ENCODE data around the gene MTFR2. TPM values are rescaled to one million over a fixed set of nuclear protein-coding genes. Genes with fewer than 3 reads are reported as not detected.

Gene MTFR2
- total RNA-seq, 1 experiment from 2014 or later = 6.0 TPM

DNA sequence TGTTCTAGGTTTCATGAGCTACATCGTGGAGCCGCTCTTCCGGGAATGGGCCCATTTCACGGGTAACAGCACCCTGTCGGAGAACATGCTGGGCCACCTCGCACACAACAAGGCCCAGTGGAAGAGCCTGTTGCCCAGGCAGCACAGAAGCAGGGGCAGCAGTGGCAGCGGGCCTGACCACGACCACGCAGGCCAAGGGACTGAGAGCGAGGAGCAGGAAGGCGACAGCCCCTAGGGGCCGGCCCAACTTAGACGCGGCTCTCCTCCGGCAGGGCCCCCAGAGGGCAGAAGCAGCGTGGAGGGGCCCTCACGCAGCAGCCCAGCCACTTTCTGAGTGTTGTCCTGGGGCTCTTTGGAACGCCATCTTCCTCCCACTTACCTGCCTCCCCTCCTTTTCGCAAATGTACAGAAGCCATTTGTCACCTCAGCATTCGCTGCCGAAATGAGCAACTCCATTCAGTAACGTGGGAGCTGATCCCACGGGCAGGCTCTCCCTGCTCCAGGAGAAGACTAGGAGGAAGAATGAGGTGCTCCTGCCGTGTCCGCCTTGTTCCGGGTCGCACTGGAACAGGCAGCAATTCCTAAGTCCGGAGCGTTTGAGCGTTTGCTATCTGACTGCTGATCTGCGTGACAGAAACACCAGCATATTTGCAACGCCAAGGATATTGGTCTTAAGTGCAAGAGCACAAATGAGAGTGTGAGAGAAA is 58.4 kb downstream of the MTFR2 start:
- intact Hi-C loops (cut with micrococcal nuclease) = no loop called here
- TF ChIP-seq, protein P1, sequence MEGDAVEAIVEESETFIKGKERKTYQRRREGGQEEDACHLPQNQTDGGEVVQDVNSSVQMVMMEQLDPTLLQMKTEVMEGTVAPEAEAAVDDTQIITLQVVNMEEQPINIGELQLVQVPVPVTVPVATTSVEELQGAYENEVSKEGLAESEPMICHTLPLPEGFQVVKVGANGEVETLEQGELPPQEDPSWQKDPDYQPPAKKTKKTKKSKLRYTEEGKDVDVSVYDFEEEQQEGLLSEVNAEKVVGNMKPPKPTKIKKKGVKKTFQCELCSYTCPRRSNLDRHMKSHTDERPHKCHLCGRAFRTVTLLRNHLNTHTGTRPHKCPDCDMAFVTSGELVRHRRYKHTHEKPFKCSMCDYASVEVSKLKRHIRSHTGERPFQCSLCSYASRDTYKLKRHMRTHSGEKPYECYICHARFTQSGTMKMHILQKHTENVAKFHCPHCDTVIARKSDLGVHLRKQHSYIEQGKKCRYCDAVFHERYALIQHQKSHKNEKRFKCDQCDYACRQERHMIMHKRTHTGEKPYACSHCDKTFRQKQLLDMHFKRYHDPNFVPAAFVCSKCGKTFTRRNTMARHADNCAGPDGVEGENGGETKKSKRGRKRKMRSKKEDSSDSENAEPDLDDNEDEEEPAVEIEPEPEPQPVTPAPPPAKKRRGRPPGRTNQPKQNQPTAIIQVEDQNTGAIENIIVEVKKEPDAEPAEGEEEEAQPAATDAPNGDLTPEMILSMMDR (IDR thresholded peaks at IDR 0.05; ENCODE audit: unreplicated experiment) = no peak
- ChIA-PET POLR2A (no interaction called here), CTCF (no interaction called here)
- DNase-seq (ENCODE audit: unreplicated experiment) = no peak
- Mint-ChIP-seq H3K9me3 (ENCODE audit: unreplicated experiment) (no peaks in the 10 kb centered on the region), H3K27me3 (ENCODE audit: insufficient read depth, unreplicated experiment) (no peaks in the 10 kb centered on the region), H3K27ac (ENCODE audit: low read depth, unreplicated experiment) (no peak overlapping the region), H3K36me3 (ENCODE audit: insufficient read depth, unreplicated experiment) (peaks cover 12% of the 10 kb centered on the region), H3K4me1 (ENCODE audit: insufficient read depth, unreplicated experiment) (no peaks in the 10 kb centered on the region), H3K4me3 (ENCODE audit: unreplicated experiment) (no peak overlapping the region)
- BruUV-seq (replicated peaks) = no TSS peak

DNA sequence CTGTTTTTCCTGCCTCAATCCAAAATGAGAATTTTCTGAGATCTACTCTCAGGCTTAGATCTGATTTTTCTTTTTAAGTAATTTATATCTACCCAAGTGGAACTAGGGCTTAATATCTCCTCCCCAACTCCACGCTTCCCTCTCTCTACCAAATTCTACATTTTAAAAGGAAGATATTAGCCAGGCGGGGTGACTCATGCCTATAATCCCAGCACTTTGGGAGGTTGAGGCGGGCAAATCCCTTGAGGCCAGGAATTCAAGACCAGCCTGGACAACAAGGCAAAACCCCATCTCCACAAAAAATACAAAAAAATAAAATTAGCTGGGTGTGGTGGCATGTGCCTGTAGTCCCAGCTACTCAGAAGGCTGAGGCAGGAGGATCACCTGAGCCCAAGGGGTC is 61.0 kb downstream of the MTFR2 start:
- ChIA-PET CTCF (interaction anchor here (0.7 kb wide), 1 partner anchor 12 kb away, joined by 3 read pairs; no protein-coding TSS in a partner anchor), POLR2A (interaction anchor here (0.6 to 1.3 kb wide), 3 partner anchors 13 to 1946 kb away, joined by 3 read pairs; no protein-coding TSS in a partner anchor)
- Mint-ChIP-seq H3K27ac (ENCODE audit: low read depth, unreplicated experiment) (no peak overlapping the region), H3K9me3 (ENCODE audit: unreplicated experiment) (no peaks in the 10 kb centered on the region), H3K4me1 (ENCODE audit: insufficient read depth, unreplicated experiment) (no peaks in the 10 kb centered on the region), H3K4me3 (ENCODE audit: unreplicated experiment) (no peak overlapping the region), H3K27me3 (ENCODE audit: insufficient read depth, unreplicated experiment) (no peaks in the 10 kb centered on the region), H3K36me3 (ENCODE audit: insufficient read depth, unreplicated experiment) (peaks cover 12% of the 10 kb centered on the region)
- no TSS peak for BruUV-seq (replicated peaks)
- TF ChIP-seq, protein P1 (IDR thresholded peaks at IDR 0.05; ENCODE audit: unreplicated experiment) = no peak
- intact Hi-C loops (cut with micrococcal nuclease) = no loop called here
- no peak for DNase-seq (ENCODE audit: unreplicated experiment)

DNA sequence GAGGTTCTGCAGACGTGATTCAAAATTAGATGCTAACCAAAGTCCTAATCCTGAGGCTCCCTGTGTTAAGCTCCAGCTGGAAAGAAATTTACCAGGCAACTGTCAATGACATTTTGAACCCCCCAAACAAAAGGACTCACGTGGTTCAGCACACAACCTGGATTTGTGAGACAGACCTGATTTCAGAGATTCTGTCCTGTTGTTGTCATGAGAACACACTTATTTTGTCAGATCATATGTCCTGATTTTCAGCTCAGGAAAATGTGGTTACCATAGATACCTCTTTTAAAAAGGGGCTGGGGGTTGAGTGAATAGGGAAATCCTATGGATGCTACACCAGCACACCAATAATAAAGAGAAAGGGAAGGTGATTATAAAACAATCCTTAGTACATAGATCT is 61.6 kb downstream of the MTFR2 start:
- Mint-ChIP-seq H3K9me3 (ENCODE audit: unreplicated experiment) (no peaks in the 10 kb centered on the region), H3K27me3 (ENCODE audit: insufficient read depth, unreplicated experiment) (no peaks in the 10 kb centered on the region), H3K4me3 (ENCODE audit: unreplicated experiment) (no peak overlapping the region), H3K36me3 (ENCODE audit: insufficient read depth, unreplicated experiment) (peaks cover 12% of the 10 kb centered on the region), H3K4me1 (ENCODE audit: insufficient read depth, unreplicated experiment) (no peaks in the 10 kb centered on the region), H3K27ac (ENCODE audit: low read depth, unreplicated experiment) (no peak overlapping the region)
- ChIA-PET POLR2A (interaction anchor here (0.6 to 1.3 kb wide), 2 partner anchors 14 to 1946 kb away, joined by 3 read pairs; no protein-coding TSS in a partner anchor), CTCF (interaction anchor here (0.7 kb wide), 1 partner anchor 12 kb away, joined by 3 read pairs; no protein-coding TSS in a partner anchor)
- intact Hi-C loops (cut with micrococcal nuclease) = no loop called here
- DNase-seq (ENCODE audit: unreplicated experiment) = no peak
- TF ChIP-seq, protein P1 (IDR thresholded peaks at IDR 0.05; ENCODE audit: unreplicated experiment) = no peak
- no TSS peak for BruUV-seq (replicated peaks)

DNA sequence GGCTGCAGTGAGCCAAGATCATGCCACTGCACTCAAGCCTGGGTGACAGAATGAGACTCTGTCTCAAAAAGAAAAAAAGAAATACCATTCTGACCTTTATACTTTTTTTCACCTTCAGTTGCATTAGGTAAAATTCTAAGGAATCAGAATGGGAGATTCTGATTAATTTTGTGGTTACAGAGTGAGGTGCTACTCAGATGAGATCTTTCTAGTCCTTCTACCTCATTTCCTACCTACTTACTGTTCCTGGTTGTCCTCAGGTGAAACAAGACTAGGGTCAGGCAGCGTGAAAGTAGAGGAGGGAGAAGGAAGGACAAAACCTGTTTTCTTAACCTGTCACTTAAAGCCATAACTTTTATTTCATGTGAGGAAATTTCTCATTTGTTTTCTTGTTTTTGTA is 63.7 kb downstream of the MTFR2 start:
- Mint-ChIP-seq H3K27me3 (ENCODE audit: insufficient read depth, unreplicated experiment) (no peaks in the 10 kb centered on the region), H3K4me3 (ENCODE audit: unreplicated experiment) (no peak overlapping the region), H3K4me1 (ENCODE audit: insufficient read depth, unreplicated experiment) (no peaks in the 10 kb centered on the region), H3K27ac (ENCODE audit: low read depth, unreplicated experiment) (no peak overlapping the region), H3K9me3 (ENCODE audit: unreplicated experiment) (no peaks in the 10 kb centered on the region), H3K36me3 (ENCODE audit: insufficient read depth, unreplicated experiment) (peaks cover 6% of the 10 kb centered on the region)
- TF ChIP-seq, protein P1 (IDR thresholded peaks at IDR 0.05; ENCODE audit: unreplicated experiment) = no peak
- ChIA-PET POLR2A (no interaction called here), CTCF (no interaction called here)
- DNase-seq (ENCODE audit: unreplicated experiment) = no peak
- no TSS peak for BruUV-seq (replicated peaks)
- intact Hi-C loops (cut with micrococcal nuclease) = no loop called here

Measured in MCF 10A (cell line).